A673 (cell line): ENCODE results near the gene WBP1L.

Source experiments
- CTCF ChIP-seq: fragments of 300-800, 200-600 bp; sonication (generic); conservative IDR thresholded peaks from 2 replicates; pipeline ENCODE4 v1.5.1; 2017; ENCODE audit warnings: low read depth, mild to moderate bottlenecking, antibody characterized with exemption, low read length, moderate library complexity, mixed read lengths
- EZH2 ChIP-seq: fragments of 200-600 bp; sonication (generic); IDR thresholded peaks from 2 replicates; pipeline ENCODE4 v1.6.1; 2017; ENCODE audit warnings: borderline replicate concordance, low read depth, mild to moderate bottlenecking, mixed read lengths, antibody characterized with exemption, low read length; ENCODE audit not compliant: poor library complexity, severe bottlenecking

GRCh38 chr10:102802920-102803534, 59.3 kb downstream of the WBP1L start:
- TF ChIP-seq CTCF (no peak), EZH2 (no peak)
